GM18909 (cell line): Measurements from ENCODE around the gene ARHGEF38.
"Not testable (repeated sequence)": the region's sequence is repeated elsewhere in the genome, so short reads cannot be mapped to it uniquely, and the experiment has no call there.

Experiments used
- ATAC-seq: cut with Tn5 transposase; IDR thresholded peaks from one replicate; pipeline ENCODE4 v1.9.1; 2021; ENCODE audit warnings: mild to moderate bottlenecking; ENCODE audit not compliant: unreplicated experiment, poor library complexity

ARHGEF38 gene

GRCh38 chr4:105637408-105638176, 85.2 kb downstream of the ARHGEF38 start:
- ATAC-seq = peak; percentile 86

- ATAC-seq = no peak
Observed at GRCh38 chr4:105641845-105642244, 89.4 kb downstream of the ARHGEF38 start.

- ATAC-seq = no peak
Observed at GRCh38 chr4:105644257-105644656, 91.8 kb downstream of the ARHGEF38 start.

GRCh38 chr4:105645440-105645839, 93.0 kb downstream of the ARHGEF38 start:
- ATAC-seq = no peak

- ATAC-seq = no peak
Observed at GRCh38 chr4:105650190-105650589, 97.8 kb downstream of the ARHGEF38 start.

GRCh38 chr4:105651884-105652283, 99.5 kb downstream of the ARHGEF38 start:
- ATAC-seq = no peak

- ATAC-seq = no peak
Observed at GRCh38 chr4:105652286-105652888, 100.0 kb downstream of the ARHGEF38 start.

- ATAC-seq = no peak
Observed at GRCh38 chr4:105657117-105657765, 104.8 kb downstream of the ARHGEF38 start.

GRCh38 chr4:105659190-105659589, 106.8 kb downstream of the ARHGEF38 start:
- ATAC-seq = no peak

GRCh38 chr4:105661028-105661427, 108.6 kb downstream of the ARHGEF38 start:
- ATAC-seq = no peak

GRCh38 chr4:105662935-105663675, 110.7 kb downstream of the ARHGEF38 start:
- ATAC-seq = no peak

GRCh38 chr4:105666693-105667092, 114.3 kb downstream of the ARHGEF38 start:
- ATAC-seq = no peak

GRCh38 chr4:105670684-105671083, 118.3 kb downstream of the ARHGEF38 start:
- ATAC-seq = no peak

GRCh38 chr4:105671301-105671700, 118.9 kb downstream of the ARHGEF38 start:
- ATAC-seq = no peak

- no peak for ATAC-seq
Observed at GRCh38 chr4:105674011-105674410, 121.6 kb downstream of the ARHGEF38 start.

GRCh38 chr4:105677709-105678108, 125.3 kb downstream of the ARHGEF38 start:
- ATAC-seq = no peak

- ATAC-seq = no peak
Observed at GRCh38 chr4:105679186-105679585, 126.8 kb downstream of the ARHGEF38 start.

GRCh38 chr4:105683038-105683437, 130.6 kb downstream of the ARHGEF38 start:
- ATAC-seq = no peak

- no peak for ATAC-seq
Observed at GRCh38 chr4:105686571-105686970, 134.2 kb downstream of the ARHGEF38 start.

GRCh38 chr4:105694812-105695211, 142.4 kb downstream of the ARHGEF38 start:
- ATAC-seq = not testable (repeated sequence)

- ATAC-seq = not testable (repeated sequence)
Observed at GRCh38 chr4:105695832-105696231, 143.4 kb downstream of the ARHGEF38 start.
